Glutamatergic neuron (in vitro differentiated cells): ENCODE measurements around the gene NNMT. TPM values are rescaled to one million over a fixed set of nuclear protein-coding genes. Genes with fewer than 3 reads are reported as not detected.
A peak's percentile ranks its signal among the peaks of the same experiment; 100 is the strongest.

Experiments used
- DNase-seq: peaks from one replicate; pipeline ENCODE4 v3.0.0; 2022
- H3K27ac Mint-ChIP-seq: one replicate; pipeline ENCODE4 v1.8.0; 2020; ENCODE audit warnings: mild to moderate bottlenecking, mixed read lengths, inconsistent platforms; ENCODE audit not compliant: unreplicated experiment
- H3K27me3 Mint-ChIP-seq: one replicate; pipeline ENCODE4 v1.8.0; 2020; ENCODE audit warnings: mild to moderate bottlenecking, moderate library complexity, mixed read lengths, inconsistent platforms; ENCODE audit not compliant: unreplicated experiment
- H3K36me3 Mint-ChIP-seq: one replicate; pipeline ENCODE4 v1.8.0; 2020; ENCODE audit warnings: mild to moderate bottlenecking, mixed read lengths, inconsistent platforms; ENCODE audit not compliant: unreplicated experiment
- H3K4me1 Mint-ChIP-seq: one replicate; pipeline ENCODE4 v1.8.0; 2020; ENCODE audit warnings: mild to moderate bottlenecking, low read depth, mixed read lengths, inconsistent platforms; ENCODE audit not compliant: unreplicated experiment
- H3K4me3 Mint-ChIP-seq: one replicate; pipeline ENCODE4 v1.8.0; 2020; ENCODE audit warnings: mild to moderate bottlenecking, mixed read lengths, inconsistent platforms; ENCODE audit not compliant: unreplicated experiment
- H3K9me3 Mint-ChIP-seq: one replicate; pipeline ENCODE4 v1.8.0; 2020; ENCODE audit warnings: mild to moderate bottlenecking, moderate library complexity, mixed read lengths, inconsistent platforms; ENCODE audit not compliant: unreplicated experiment
- CTCF ChIP-seq: fragments of 200-600 bp; sonication (generic); IDR thresholded peaks from one replicate; pipeline ENCODE4 v1.5.0; 2021; ENCODE audit not compliant: partially characterized antibody, unreplicated experiment
- total RNA-seq: library from RNA; stranded (reverse); fragmentation: NEBNext Ultra II Directional; extraction: Animal tissue kit (Norgen Biotek cat#: 25700); gene quantifications from one replicate; pipeline ENCODE4 v1.2.1, GENCODE V29; 2021; ENCODE audit not compliant: unreplicated experiment

The NNMT gene
- total RNA-seq, 1 donor from 2014 or later = 3.4 TPM

DNA sequence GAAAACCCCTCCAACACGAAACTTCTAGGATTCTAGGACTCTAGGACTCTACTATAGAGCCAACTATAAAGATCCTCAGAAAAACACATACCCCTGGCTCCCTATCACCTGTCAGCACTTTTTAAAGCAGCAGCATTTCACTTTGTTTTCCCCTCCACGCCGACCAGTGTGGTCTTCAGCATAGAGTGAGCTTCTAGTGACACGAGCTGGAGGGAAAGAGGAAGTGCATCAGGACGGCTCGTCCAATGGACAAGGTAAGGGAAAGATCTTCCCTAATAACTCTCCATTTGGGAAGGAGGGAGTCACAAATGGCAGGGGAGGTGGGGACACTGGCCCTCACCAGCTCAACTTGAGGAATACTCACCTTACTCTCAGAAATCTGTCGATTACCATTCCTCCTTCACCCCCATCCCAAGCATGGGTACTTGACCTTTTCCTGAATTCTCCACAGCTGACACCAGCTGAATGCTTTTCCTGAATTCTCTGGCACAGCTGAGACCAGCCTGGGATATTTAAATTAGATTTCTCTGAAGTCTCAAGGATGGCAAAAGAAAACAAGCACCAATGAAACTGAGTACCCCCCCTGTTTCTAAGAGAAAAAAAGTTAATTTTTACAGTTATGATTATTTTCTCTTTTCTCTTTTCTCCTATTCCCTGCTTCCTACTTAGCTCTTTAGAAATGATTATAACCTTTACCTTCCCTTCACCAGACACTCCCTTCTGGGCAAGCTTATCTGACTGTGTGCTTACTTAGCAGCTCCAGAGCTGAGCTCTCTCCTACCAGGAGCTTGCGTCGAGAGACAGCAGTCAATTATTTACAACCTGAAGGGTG is 33.3 kb upstream of the NNMT start:
- H3K36me3 Mint-ChIP-seq = no peaks in the 10 kb centered on the region
- peak; percentile 56 for DNase-seq
- peaks cover 19% of the 10 kb centered on the region for H3K4me1 Mint-ChIP-seq
- no peaks in the 10 kb centered on the region for H3K27me3 Mint-ChIP-seq
- no peak overlapping the region for H3K4me3 Mint-ChIP-seq
- no peak overlapping the region for H3K27ac Mint-ChIP-seq
- peak; percentile 41 for TF ChIP-seq CTCF
- peaks cover 4% of the 10 kb centered on the region for H3K9me3 Mint-ChIP-seq

- Mint-ChIP-seq H3K27ac (no peak overlapping the region), H3K27me3 (no peaks in the 10 kb centered on the region), H3K4me1 (peaks cover 16% of the 10 kb centered on the region), H3K4me3 (no peak overlapping the region), H3K36me3 (no peaks in the 10 kb centered on the region), H3K9me3 (peaks cover 2% of the 10 kb centered on the region)
- no peak for TF ChIP-seq CTCF
- DNase-seq = no peak
These were observed 32.6 kb upstream of the NNMT start for GRCh38 chr11:114263513-114264170.

DNA sequence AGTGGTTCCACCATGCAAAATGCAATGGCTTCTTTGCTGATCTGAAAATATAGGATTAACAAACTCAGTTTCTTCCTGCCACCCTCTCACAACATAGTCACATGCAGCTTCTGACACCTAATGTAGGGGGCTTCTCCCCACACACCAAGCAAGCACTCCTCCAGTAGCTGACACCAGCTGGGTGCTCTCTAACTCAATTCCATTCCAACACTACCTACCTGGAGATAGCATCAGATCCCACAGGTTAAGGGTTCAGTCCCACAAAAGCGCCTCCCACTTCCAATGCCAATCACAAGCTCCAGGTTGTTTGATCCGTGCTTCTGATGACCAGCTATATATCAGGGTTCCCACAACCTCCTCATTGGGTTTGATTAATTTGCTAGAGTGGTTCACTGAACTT is 31.8 kb upstream of the NNMT start:
- H3K36me3 Mint-ChIP-seq = no peaks in the 10 kb centered on the region
- no peak overlapping the region for H3K27ac Mint-ChIP-seq
- peaks cover 10% of the 10 kb centered on the region for H3K4me1 Mint-ChIP-seq
- TF ChIP-seq CTCF = no peak
- DNase-seq = no peak
- H3K4me3 Mint-ChIP-seq = no peak overlapping the region
- no peaks in the 10 kb centered on the region for H3K27me3 Mint-ChIP-seq
- no peaks in the 10 kb centered on the region for H3K9me3 Mint-ChIP-seq

DNA sequence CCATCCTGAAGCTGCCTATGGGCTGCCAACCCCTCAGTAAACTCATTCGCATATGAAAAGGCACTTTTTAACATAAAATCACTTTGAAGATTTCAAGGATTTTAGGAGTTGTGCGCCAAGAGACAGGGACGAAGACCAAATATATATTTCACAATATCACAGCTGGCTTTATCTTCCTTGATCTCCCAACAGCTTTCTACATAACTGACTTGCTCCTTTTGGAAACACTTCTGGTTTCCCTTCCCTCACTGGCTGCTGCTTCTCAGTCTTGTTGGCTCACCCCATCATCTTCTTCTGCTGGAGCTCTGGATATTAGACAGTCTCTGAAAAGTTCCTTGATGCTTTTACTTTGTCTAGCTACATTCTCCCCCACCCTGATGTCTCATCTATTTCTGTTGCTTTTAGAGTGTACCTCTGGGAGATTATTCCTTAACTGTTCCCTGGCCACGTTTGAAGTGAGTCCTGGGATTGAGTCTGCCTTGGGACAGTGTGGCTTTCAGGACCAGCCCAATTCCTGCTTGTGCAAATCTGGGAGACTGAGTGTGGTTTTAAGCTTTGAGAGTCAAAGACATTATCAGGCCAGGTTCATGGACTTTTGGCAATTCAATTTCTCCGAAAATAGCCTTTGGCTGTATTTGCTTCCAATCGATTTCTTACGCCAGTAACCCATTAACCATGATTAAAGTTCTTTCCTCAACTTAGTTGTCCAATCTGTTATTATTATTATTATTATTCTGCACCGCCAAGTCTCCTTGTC is 30.9 kb upstream of the NNMT start:
- Mint-ChIP-seq H3K27me3 (no peaks in the 10 kb centered on the region), H3K4me1 (peaks cover 3% of the 10 kb centered on the region), H3K27ac (no peak overlapping the region), H3K9me3 (no peaks in the 10 kb centered on the region), H3K36me3 (no peaks in the 10 kb centered on the region), H3K4me3 (no peak overlapping the region)
- no peak for DNase-seq
- no peak for TF ChIP-seq CTCF
